ENCODE data around the gene TET2. TPM values are rescaled to one million over a fixed set of nuclear protein-coding genes. Genes with fewer than 3 reads are reported as not detected.

Gene TET2
- total RNA-seq, 2 donors from 2014 or later: 17.3 to 19.6 TPM

- DNase-seq: no peak
- ATAC-seq: peak in 1 of 2 donors; percentile 72
- intact Hi-C loops (cut with DNase I): no loop called here
These were observed 159.6 kb downstream of the TET2 start for GRCh38 chr4:105306158-105306781.

GRCh38 chr4:105306820-105307219 is 160.1 kb downstream of the TET2 start:
- ATAC-seq (no peak), DNase-seq (no peak)
- intact Hi-C loops (cut with DNase I): no loop called here

- no peak for DNase-seq
- ATAC-seq: no peak
- intact Hi-C loops (cut with DNase I): no loop called here
These were observed 171.8 kb downstream of the TET2 start for GRCh38 chr4:105318486-105318885.

DNA sequence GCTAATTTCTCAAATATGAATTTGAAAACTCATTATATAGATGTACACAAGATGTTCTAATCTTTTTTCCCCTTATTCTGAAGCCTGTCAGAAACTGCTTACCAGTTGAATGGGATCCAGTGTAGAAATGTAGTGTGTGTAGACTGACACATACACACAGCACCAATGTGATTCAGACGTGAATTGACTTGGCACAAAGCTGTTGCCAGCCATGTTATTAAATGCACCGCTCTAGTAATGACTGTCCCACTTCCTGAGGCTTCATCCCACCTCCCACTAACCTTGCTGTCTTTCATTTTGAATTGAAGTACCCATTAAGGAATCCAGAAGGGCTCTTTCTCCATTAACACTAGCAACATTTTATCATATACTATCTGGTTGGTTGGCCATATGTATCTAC is 180.5 kb downstream of the TET2 start:
- no peak for ATAC-seq
- DNase-seq: no peak
- intact Hi-C loops (cut with DNase I): no loop called here

DNA sequence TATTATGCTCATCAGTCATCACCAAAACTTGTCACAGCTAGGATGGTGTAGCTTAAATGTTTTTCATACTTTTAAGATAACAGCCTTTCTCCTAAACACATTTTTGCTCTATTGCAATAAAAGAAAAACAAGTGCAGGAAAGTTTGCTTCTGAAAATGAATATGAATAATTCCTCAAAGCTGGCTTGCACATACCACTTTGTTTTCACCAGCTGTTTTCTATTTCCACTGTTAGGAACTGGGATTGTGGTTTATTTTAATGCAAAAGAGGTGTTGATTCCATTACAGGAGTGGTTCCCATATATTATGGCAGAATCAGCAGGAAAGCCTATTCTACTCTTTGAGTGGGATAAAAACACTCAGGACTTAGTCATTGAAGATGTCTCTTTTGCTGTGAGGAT is 181.3 kb downstream of the TET2 start:
- DNase-seq (no peak), ATAC-seq (no peak)
- intact Hi-C loops (cut with DNase I): no loop called here

DNA sequence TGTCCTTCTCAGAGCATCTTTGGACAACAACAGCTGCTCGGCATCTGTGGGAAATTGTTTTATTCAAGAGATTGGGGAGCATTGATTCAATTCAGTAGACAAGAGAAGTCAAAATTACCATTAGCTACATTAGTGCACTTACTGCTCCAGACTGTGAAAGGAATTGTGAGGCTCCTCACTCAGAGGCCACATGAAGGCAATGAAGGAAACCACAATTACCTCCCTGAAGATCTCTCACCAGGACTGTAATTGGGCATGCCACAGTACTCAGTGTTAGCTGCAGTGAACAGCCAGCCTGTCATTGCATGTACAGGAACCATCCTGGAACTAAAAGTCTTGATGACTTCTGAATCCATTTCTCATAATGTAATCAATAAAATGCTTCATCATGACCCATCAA is 182.4 kb downstream of the TET2 start:
- ATAC-seq (no peak), DNase-seq (no peak)
- intact Hi-C loops (cut with DNase I): no loop called here
